B cell (primary cell): ENCODE measurements around the gene HSBP1L1. TPM values are rescaled to one million over a fixed set of nuclear protein-coding genes. Genes with fewer than 3 reads are reported as not detected.

Source experiments
- ATAC-seq: fragments of 200-7000 bp; cut with Tn5 transposase; one replicate; pipeline ENCODE4 v1.10.0; 2021; ENCODE audit warnings: low read depth, mild to moderate bottlenecking, moderate number of reproducible peaks, moderate library complexity
- CTCF ChIA-PET: fragments of 350-600 bp; sonication (Branson Sonifier 250); formaldehyde crosslinking; loops from one replicate; lab custom pipeline; 2021; ENCODE audit warnings: antibody characterized with exemption, inconsistent platforms; lab: Charles Lee
- POLR2A ChIA-PET: fragments of 350-600 bp; sonication (Branson Sonifier 250); formaldehyde crosslinking; loops from one replicate; lab custom pipeline; 2021; ENCODE audit warnings: antibody characterized with exemption; lab: Charles Lee
- DNase-seq: peaks from one replicate; pipeline ENCODE4 v3.0.0; 2013
- H2AFZ ChIP-seq: 2 replicates; pipeline ENCODE4 v1.6.1; 2012; ENCODE audit warnings: mild to moderate bottlenecking, low read depth, low read length; ENCODE audit not compliant: insufficient read depth, poor library complexity, severe bottlenecking
- H3K27ac ChIP-seq, 2 donors: 1 replicate in 1 of 2; 2 replicates in 1 of 2; pipeline ENCODE4 v1.5.1; 2012 to 2013; ENCODE audit warnings: low read length in 2 of 2, mild to moderate bottlenecking in 2 of 2, moderate library complexity in 1 of 2
- H3K27me3 ChIP-seq, 4 experiments: fragments of 200-600 bp in 1 of 4; sonication (generic) in 1 of 4; replicated peaks in 1 of 4; 1 replicate in 2 of 4; 2 replicates in 2 of 4; pipeline versions ENCODE4 v1.6.1 to v1.7.0; 2013 to 2016; ENCODE audit warnings: low read length in 3 of 4, mild to moderate bottlenecking in 2 of 4, mixed read lengths in 1 of 4, moderate library complexity in 1 of 4; ENCODE audit not compliant: insufficient read depth in 4 of 4, control insufficient read depth in 3 of 4; ENCODE audit errors: control extremely low read depth in 1 of 4
- H3K36me3 ChIP-seq, 2 experiments: replicated peaks in 1 of 2; 1 replicate in 1 of 2; 2 replicates in 1 of 2; pipeline versions ENCODE4 v1.6.1 to v1.7.1; 2013; ENCODE audit warnings: low read length in 1 of 2; ENCODE audit not compliant: insufficient read depth in 2 of 2, control insufficient read depth in 1 of 2; ENCODE audit errors: control extremely low read depth in 1 of 2, extremely low read depth in 1 of 2
- H3K4me1 ChIP-seq, 2 donors: fragments of 200-600 bp in 1 of 2; sonication (generic) in 1 of 2; 1 replicate in 1 of 2; 2 replicates in 1 of 2; pipeline versions ENCODE4 v1.5.1 to v1.6.1; 2013 to 2017; ENCODE audit warnings: low read length in 2 of 2; ENCODE audit not compliant: control insufficient read depth in 2 of 2, insufficient read depth in 2 of 2
- H3K4me2 ChIP-seq: replicated peaks from 2 replicates; pipeline ENCODE3; 2012; ENCODE audit warnings: mild to moderate bottlenecking, low read depth, low read length; ENCODE audit not compliant: poor library complexity, severe bottlenecking
- H3K4me3 ChIP-seq, 5 experiments: fragments of 200-600 bp in 1 of 5; sonication (generic) in 1 of 5; 1 replicate in 3 of 5; 2 replicates in 2 of 5; pipeline versions ENCODE4 v1.5.1 to v1.7.0; 2011 to 2016; ENCODE audit warnings: low read length in 4 of 5, mild to moderate bottlenecking in 4 of 5, low read depth in 2 of 5, control low read depth in 1 of 5, moderate library complexity in 1 of 5; ENCODE audit not compliant: insufficient read depth in 1 of 5; ENCODE audit errors: control extremely low read depth in 1 of 5, extremely low read depth in 1 of 5
- H3K79me2 ChIP-seq: fragments of 200-600 bp; sonication (generic); one replicate; pipeline ENCODE4 v1.6.0; 2016; ENCODE audit warnings: low read length; ENCODE audit not compliant: control insufficient read depth, insufficient read depth
- H3K9ac ChIP-seq: fragments of 200-600 bp; sonication (generic); 2 replicates; pipeline ENCODE4 v1.6.1; 2017; ENCODE audit warnings: mild to moderate bottlenecking, low read length, moderate library complexity
- H3K9me3 ChIP-seq, 3 donors: one replicate each; pipeline versions ENCODE4 v1.6.1 to v1.7.1; 2013; ENCODE audit warnings: low read length in 2 of 3; ENCODE audit not compliant: control insufficient read depth in 2 of 3, insufficient read depth in 1 of 3; ENCODE audit errors: control extremely low read depth in 1 of 3
- H4K20me1 ChIP-seq: 2 replicates; pipeline ENCODE4 v1.6.0; 2012; ENCODE audit warnings: mild to moderate bottlenecking, low read length; ENCODE audit not compliant: insufficient read depth, control insufficient read depth, poor library complexity, severe bottlenecking
- H3K27ac Mint-ChIP-seq: one replicate; pipeline ENCODE4 v1.8.0; 2021; ENCODE audit warnings: mixed read lengths
- H3K27me3 Mint-ChIP-seq: one replicate; pipeline ENCODE4 v1.8.0; 2021; ENCODE audit warnings: mixed read lengths
- H3K4me1 Mint-ChIP-seq: one replicate; pipeline ENCODE4 v1.8.0; 2021; ENCODE audit warnings: mixed read lengths
- H3K4me3 Mint-ChIP-seq: one replicate; pipeline ENCODE4 v1.8.0; 2021; ENCODE audit warnings: mixed read lengths
- H3K9me3 Mint-ChIP-seq: one replicate; pipeline ENCODE4 v1.8.0; 2022; ENCODE audit warnings: mixed read lengths; ENCODE audit not compliant: insufficient read depth
- CTCF ChIP-seq: fragments of 200-600 bp; IDR thresholded peaks from one replicate; pipeline ENCODE4 v1.8.0; 2022; ENCODE audit warnings: antibody characterized with exemption, mild to moderate bottlenecking
- EZH2 ChIP-seq: IDR thresholded peaks from 2 replicates; pipeline ENCODE4 v1.6.1; 2012; ENCODE audit warnings: borderline replicate concordance, low read depth, mild to moderate bottlenecking, moderate library complexity, low read length; ENCODE audit not compliant: insufficient read depth, poor library complexity, severe bottlenecking
- WGBS: methylation state at CpG from one replicate; pipeline ENCODE4 v1.1.5; 2013; ENCODE audit warnings: missing lambda C conversion rate; ENCODE audit not compliant: insufficient coverage; 5-methylcytosine and 5-hydroxymethylcytosine counted together
- intact Hi-C: fragments of 100-400 bp; cut with micrococcal nuclease; formaldehyde crosslinking; loops from one replicate; pipeline ENCODE4 v1.10.0; 2022
- polyA plus RNA-seq: library from polyadenylated mRNA; depleted of rRNA; stranded (reverse); fragments of >200 nt; gene quantifications from 2 replicates; pipeline ENCODE4 v1.2.3, GENCODE V29; 2012
- total RNA-seq, 2 donors: library from RNA; stranded (reverse); fragments of 120-200 nt in 1 of 2; gene quantifications; 1 replicate in 1 of 2; 2 replicates in 1 of 2; pipeline versions ENCODE4 v1.2.3 to v1.2.4, GENCODE V29; 2013 to 2022

Gene HSBP1L1
- total and polyA plus RNA-seq, 2 donors (not counting 1 experiment from before 2014, with no cell fraction given), result 4.6 to 7.2 TPM

- peaks cover 19% of the 10 kb centered on the region for H3K9me3 Mint-ChIP-seq
- intact Hi-C loops, result no loop called here
- Histone ChIP-seq H4K20me1 (peaks cover 52% of the 10 kb centered on the region), H3K27ac (no peak overlapping the region), H3K79me2 (peaks cover 95% of the 10 kb centered on the region), H3K9ac (no peak overlapping the region), H3K9me3 (peaks cover 2 to 44% (median 40%) of the 10 kb centered on the region in 3 donors), H3K4me3 (no peak overlapping the region), H3K27me3 (no peaks in the 10 kb centered on the region), H3K4me1 (no peaks in the 10 kb centered on the region), H3K36me3 (peaks cover 2 to 40% of the 10 kb centered on the region in 2 experiments), H3K4me2 (no peak overlapping the region), H2AFZ (no peak overlapping the region)
- ATAC-seq (no peak), DNase-seq (no peak)
- WGBS, result 95% methylated on average over 3 of the region's 3 CpGs
- H3K4me1 Mint-ChIP-seq, result peaks cover 2% of the 10 kb centered on the region
- no peak overlapping the region for H3K4me3 Mint-ChIP-seq
- POLR2A ChIA-PET, result no interaction called here
- CTCF ChIA-PET, result no interaction called here
- no peak overlapping the region for H3K27ac Mint-ChIP-seq
- H3K27me3 Mint-ChIP-seq, result no peaks in the 10 kb centered on the region
- no peak for TF ChIP-seq CTCF
- no peak for TF ChIP-seq EZH2
Observed at GRCh38 chr18:79935499-79935898, 28.9 kb upstream of the HSBP1L1 start.

- H3K79me2 ChIP-seq, result peaks cover 97% of the 10 kb centered on the region
- no peaks in the 10 kb centered on the region for H3K4me1 ChIP-seq
- H3K4me2 ChIP-seq, result no peak overlapping the region
- ATAC-seq (no peak), DNase-seq (no peak)
- no peak for TF ChIP-seq EZH2
- no peak for TF ChIP-seq CTCF
- no peak overlapping the region for H3K4me3 ChIP-seq
- ChIA-PET POLR2A (no interaction called here), CTCF (no interaction called here)
- no peaks in the 10 kb centered on the region for H3K27me3 ChIP-seq
- peaks cover 19% of the 10 kb centered on the region for H3K9me3 Mint-ChIP-seq
- peaks cover 2 to 44% of the 10 kb centered on the region in 2 experiments for H3K36me3 ChIP-seq
- H3K4me3 Mint-ChIP-seq, result no peak overlapping the region
- no peak overlapping the region for H2AFZ ChIP-seq
- peaks cover 2% of the 10 kb centered on the region for H3K4me1 Mint-ChIP-seq
- intact Hi-C loops, result no loop called here
- no peak overlapping the region for H3K27ac ChIP-seq
- no peaks in the 10 kb centered on the region for H3K27me3 Mint-ChIP-seq
- H4K20me1 ChIP-seq, result peaks cover 56% of the 10 kb centered on the region
- WGBS, result 98% methylated on average over 6 of the region's 6 CpGs
- H3K9ac ChIP-seq, result no peak overlapping the region
- H3K9me3 ChIP-seq, result peaks cover 2 to 44% (median 36%) of the 10 kb centered on the region in 3 donors
- no peak overlapping the region for H3K27ac Mint-ChIP-seq
Observed at GRCh38 chr18:79935925-79936324, 28.5 kb upstream of the HSBP1L1 start.
